Stimulated activated CD8-positive, alpha-beta memory T cell treated with anti-CD3 and anti-CD28 coated beads, Interleukin-7, amount 100 ng/mL, for 48 hours (primary cell): ENCODE results near the gene CTSL.

Source experiments
- DNase-seq, 2 donors: peaks; one replicate each; pipeline ENCODE4 v3.0.0-alpha.2; 2020; ENCODE audit warnings: low read depth in 1 of 2; ENCODE audit errors: extremely low read depth in 1 of 2

Gene CTSL

DNA sequence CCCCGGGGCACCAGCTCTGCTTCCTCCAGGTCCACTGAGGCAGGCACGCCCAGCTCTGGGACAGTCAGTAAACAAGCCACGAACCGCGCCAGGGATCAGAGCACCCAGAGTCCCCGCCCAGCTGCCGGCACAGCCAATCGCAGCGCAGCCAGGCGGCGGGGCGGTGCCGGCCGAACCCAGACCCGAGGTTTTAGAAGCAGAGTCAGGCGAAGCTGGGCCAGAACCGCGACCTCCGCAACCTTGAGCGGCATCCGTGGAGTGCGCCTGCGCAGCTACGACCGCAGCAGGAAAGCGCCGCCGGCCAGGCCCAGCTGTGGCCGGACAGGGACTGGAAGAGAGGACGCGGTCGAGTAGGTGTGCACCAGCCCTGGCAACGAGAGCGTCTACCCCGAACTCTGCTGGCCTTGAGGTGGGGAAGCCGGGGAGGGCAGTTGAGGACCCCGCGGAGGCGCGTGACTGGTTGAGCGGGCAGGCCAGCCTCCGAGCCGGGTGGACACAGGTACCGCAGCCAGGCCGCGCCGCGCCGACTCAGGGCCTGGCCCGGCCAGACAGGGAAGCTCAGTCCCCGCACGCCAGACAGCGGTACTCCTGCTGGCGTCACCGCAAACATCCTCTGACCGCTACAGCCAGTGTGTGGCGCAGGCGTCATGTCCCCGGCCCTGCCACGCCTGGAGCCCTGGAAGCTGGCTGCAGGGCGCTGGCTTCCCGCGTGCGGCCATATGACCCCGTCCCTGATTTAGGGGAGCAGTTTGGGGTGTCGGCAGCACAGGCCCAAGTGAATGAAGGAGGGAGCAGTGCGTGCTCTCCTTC, at the start of gene CTSL:
Gene CTSL, plus strand, starts transcription at position 220 of the 810 bp plus-strand sequence. CDS start 1,485 bp downstream, outside the sequence.
- no peak for DNase-seq

DNA sequence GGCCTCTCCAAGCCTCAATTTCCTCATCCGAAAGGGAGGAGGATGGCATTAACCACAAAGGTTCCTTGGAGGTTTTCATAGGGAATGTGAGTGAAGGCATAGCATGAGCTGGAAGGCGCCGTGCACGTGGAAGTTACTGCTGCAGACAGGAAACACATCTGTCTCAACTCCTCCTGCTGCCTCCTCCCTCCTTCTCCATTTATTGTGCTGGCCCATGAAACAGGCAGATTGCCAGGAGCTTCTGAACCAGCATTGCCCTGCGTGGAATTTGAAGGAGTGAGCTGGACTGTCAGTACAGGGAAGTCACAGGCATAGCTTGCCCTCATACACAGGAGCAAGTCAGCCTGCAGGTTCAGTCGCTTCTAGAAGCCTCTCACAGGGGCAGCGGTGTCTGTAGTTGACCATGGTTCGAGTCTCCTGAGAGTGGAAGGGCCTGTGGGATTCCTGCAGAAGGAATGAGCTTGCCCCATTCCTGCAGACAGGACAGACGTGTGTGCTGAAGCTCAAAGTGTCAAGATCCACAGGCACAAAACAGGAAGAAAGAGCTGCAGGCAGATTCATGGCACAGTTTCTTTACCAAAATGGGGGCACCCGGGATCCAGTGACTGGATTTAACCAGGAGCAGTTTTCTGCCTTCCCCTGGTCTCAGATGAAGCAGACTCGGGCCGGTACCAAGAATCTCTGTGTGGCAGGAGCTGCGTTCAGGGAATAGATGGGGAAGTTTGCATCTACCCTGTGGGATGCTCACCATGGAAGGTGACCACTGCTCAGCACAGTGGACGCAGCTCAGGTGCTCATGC, 48.7 kb upstream of the CTSL start:
- no peak for DNase-seq

DNA sequence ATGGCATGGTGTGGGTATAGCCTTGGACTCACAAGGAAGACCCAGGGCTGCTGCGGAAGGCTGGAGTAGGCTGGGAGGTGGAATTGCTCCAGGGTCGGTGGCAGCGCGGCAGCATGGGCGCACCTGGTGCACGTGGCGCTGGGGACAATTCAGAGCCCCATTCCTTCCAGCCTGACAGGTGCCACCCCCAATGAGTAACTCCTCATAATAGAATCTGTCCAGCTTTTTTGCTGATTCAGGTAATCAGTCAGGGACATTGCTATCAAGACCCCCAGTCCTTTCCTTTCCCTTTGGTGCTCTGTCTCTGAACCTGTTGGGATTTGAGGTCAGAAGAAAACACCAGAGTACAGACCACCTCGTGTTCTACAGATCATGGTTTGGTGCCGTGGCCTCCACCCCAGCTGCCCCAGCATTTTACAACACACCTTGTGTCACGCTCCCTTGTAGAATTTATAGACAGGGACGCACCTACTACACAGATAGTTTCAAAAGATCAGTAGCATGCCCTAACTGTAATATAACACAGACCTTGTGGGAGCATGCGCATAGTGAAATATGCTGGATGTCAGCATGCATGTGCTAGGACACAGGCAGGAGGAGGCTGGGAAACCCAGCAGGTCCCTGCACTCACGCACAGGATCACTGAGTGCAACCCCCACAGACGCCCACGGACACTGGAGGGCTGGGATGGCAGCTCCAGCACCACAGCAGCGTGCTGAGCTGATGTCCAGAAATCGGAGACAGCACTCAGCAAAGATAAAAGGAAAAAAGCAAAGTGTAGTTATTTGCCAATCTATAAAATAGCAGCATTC, 47.9 kb upstream of the CTSL start:
- DNase-seq: no peak

- DNase-seq: peak in 1 of 2 donors; percentile 16
These were observed 47.1 kb upstream of the CTSL start for GRCh38 chr9:87678650-87679355.

DNA sequence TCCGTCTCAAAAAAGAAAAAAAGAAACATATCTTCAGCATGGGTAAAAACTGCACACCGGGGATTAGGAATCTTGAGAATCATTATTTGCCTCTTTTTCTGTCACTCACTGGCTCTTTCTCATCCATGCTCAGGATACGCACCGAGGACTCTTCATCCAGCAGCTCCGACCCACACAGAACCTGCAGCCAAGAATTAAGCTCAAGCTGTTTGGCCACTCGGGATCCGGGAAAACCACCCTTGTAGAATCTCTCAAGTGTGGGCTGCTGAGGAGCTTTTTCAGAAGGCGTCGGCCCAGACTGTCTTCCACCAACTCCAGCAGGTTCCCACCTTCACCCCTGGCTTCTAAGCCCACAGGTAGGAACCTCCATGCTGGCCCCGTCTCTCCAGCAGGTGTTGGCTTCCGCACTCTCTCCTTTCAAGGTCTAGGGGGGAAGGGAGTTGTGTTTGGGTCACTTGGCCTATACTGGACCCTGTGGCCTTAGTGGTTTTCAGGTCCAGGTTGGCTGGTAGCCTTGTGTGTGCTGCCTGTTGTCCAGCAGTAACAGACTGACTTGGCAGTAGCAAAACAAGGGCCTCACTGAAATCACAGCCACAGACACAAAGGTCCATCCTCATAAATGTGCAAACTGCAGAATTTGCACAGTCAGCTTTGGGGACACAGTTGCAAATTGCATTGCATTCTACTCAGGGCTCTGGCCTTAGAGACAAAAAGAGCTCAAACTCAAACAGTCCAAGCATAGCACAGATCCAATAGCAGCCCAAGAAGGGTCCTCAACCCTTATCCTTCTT, 44.5 kb upstream of the CTSL start:
- DNase-seq: no peak

GRCh38 chr9:87682085-87682484, 43.8 kb upstream of the CTSL start:
- DNase-seq: no peak

- no peak for DNase-seq
These were observed 43.3 kb upstream of the CTSL start for GRCh38 chr9:87682618-87683017.

DNA sequence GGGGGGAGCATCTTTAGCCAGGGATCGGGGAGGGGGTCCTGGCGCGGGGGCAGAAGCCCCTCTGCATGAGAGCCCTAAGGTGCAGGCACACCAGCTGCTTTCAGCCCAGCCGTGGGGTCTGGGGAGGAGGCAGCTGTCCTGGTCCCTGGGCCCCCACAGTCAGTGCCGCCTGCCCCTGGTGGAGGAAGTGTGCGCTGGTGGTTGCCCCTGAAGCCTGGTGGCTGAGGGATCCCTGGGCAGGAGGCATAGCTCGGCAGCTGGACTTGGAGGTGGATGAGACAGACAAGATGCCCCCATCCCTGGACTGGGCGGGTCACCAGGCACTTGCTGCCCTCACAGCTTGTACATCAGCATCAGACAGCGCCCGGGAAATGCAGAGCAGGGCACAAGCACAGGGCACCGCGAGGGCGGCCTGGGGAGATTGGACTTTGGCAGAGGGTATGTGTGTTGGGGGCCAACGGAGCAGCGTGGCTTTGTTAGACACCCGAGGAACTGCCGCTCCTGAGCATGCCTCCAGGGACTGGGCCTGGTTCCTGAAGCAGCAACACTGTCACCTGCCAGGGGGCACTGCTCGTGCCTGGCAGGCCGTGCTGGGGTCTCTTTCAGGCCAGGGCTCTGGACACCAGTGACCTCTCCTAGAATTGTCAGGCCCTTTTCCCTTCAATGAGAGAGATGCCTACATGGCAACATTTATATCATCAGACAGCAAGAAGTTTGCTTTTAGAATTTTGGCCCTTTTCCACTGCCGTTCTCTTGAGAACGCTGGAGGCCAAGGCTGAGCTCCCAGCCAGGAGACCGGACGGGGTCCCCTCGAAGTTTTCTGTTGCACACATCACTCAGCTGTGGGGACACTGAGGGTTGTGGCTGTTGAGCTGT, 41.9 kb upstream of the CTSL start:
- DNase-seq: no peak

- DNase-seq: no peak
These were observed 41.2 kb upstream of the CTSL start for GRCh38 chr9:87684627-87685219.

- no peak for DNase-seq
These were observed 40.5 kb upstream of the CTSL start for GRCh38 chr9:87685441-87685840.

GRCh38 chr9:87685871-87686519, 39.9 kb upstream of the CTSL start:
- DNase-seq: no peak

- DNase-seq: no peak
These were observed 39.3 kb upstream of the CTSL start for GRCh38 chr9:87686520-87687090.

GRCh38 chr9:87687207-87687606, 38.7 kb upstream of the CTSL start:
- no peak for DNase-seq

DNA sequence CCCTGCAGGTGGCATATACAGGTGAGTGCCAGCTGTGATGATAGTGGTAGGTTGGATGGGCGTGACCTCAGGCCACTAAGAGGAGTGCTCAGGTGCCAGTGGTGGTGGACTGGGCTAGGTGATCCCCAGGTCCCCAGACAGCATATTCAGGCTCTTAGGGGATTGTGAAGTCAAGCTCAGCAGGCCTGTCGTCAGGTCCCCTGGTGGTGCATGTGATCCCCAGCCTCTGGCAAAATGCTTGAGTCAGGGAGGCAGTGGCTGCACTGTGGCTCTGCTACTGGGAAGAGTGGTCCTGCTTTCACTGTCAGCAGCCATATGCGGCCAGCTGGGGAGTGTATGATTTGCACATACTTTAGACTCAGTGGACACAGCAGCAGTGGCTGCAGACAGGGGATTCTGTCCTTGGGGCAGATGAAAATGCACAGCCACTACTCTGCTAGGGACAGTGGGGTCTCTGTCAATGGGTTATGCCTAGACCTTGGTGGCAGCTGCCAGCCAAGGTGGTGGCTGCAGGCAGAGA, 31.6 kb upstream of the CTSL start:
- no peak for DNase-seq

- no peak for DNase-seq
These were observed 30.4 kb upstream of the CTSL start for GRCh38 chr9:87695523-87695922.

DNA sequence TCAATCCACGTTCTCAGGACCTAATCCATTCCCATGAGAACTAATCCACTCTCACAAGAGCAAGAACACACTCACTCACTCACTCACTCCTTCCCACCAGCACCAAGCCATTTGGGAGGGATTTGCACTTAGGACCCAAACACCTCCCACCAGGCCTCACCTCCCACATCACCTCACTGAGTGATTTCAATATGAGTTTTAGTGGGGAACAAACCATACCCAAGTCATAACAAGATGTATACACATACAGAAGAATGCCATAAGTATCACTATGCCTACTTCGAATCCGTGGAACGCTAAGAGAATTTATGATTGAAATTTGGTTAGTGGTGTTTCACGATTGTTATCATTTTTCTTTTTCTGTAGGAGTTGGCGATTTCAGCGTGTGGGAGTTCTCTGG, 29.3 kb upstream of the CTSL start:
- no peak for DNase-seq

DNA sequence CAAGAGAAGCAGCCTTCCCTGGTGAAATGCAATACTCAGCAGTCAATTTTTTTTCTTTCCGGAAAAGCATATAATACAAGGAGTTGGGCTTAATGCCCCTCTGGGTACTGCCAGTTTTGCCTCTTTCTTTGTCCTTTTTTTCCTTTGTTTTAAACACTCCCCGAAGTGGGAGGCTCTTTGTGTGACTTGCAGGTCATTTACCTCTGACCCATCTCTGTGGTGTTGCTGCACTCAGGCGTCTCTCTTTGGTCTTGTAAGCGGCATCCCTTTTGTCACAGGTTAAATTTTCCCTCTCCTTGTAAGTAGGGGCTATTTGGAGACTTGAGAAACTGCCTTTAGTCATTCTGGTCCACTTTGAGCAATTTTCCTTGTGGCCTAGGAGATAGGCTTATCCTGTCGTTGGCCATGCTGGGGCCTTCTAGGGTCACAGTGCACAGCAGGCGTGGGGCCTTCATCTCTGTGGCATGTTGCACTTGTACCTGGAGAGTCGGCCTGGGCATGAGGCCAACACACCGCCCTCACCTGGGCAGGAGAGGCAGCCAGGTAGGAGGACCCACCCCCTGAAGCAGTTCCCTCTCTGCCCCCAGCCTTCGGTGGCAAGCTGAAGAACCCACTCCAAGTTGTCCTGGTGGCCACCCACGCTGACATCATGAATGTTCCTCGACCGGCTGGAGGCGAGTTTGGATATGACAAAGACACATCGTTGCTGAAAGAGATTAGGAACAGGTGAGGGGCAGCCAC, 27.7 kb upstream of the CTSL start:
- no peak for DNase-seq
